GM19240 (cell line): Measurements from ENCODE around the gene CYP2A6.
A peak's percentile ranks its signal among the peaks of the same experiment; 100 is the strongest.

Experiments used
- DNase-seq: peaks from one replicate; pipeline ENCODE4 v3.0.0; 2011; ENCODE audit warnings: low spot score; ENCODE audit not compliant: insufficient read length

The CYP2A6 gene

DNA sequence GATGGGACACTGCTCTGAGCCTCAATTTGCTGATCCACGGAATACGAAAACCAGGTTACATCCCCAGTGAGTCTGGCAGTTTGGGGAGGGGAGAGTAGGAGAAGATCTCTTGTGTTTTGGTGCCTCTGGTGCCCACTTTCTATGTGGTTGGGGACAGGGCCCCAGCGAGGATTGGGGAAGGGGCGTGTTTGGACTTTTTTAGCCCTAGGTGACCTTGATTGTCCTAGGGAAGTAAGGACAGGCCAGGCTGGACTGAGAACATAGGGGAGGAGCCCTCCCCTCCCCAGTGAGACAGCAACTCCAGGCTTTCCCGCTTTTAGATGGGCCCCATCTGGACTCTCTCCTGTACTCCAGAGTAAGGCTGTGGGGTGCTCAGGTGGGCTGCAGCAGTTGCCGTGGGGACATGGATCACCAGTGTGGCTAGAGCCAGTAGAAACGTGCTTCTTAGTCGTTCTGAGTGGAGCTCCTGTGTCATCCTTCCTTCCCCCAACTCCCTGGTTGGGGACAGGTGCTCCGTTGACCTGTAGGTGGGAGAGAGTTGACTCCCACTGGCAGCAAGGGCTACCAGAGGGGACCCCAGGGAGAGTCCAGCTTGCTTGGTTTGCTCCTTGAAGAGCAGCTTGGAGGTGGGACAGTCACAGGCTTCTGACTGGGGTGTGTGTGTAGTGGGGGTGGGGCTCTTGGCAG is 46.9 kb downstream of the CYP2A6 start:
- no peak for DNase-seq

DNA sequence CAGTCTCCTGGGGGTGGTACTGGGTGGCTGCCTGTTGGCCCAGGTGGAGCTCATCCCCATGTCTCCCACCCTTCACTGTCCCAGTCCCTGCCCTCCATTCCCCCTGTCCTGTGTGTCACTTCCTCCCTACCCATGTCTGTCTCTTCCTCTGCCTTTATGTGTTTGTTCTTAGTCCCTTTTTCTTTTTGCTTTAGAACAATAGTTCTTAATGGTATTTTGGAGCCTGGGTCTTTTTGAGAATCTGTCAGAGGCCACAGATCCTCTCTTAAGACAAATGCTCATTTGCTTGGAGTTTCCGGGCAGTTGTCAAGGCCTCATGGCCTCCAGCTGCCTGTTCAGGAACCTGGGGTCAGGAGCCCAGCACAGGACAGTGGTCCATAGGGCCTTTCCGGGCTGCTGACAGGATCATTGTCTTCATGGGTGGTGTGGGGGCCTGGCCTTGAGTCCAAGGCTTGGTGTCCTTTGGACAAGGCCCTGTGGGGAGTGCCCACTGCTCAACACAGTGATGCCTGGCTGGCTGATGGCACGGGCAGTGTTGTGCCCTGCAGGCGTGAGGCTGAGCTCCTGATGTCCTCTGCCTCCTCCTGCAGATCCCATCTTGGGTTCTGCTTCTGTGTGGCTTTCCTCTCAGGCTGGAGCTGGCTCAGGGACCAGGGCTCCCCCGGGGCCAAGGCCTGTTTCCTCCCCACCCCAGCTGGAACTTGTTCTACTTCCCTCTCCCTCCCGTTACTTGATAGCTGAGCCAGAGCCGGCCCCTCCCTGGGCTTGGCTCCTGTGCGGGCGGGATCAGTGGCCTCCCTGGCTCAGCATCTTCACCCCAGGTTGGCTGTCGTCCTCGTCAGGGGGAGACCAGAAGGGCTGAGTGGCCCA is 47.7 kb downstream of the CYP2A6 start:
- no peak for DNase-seq

DNA sequence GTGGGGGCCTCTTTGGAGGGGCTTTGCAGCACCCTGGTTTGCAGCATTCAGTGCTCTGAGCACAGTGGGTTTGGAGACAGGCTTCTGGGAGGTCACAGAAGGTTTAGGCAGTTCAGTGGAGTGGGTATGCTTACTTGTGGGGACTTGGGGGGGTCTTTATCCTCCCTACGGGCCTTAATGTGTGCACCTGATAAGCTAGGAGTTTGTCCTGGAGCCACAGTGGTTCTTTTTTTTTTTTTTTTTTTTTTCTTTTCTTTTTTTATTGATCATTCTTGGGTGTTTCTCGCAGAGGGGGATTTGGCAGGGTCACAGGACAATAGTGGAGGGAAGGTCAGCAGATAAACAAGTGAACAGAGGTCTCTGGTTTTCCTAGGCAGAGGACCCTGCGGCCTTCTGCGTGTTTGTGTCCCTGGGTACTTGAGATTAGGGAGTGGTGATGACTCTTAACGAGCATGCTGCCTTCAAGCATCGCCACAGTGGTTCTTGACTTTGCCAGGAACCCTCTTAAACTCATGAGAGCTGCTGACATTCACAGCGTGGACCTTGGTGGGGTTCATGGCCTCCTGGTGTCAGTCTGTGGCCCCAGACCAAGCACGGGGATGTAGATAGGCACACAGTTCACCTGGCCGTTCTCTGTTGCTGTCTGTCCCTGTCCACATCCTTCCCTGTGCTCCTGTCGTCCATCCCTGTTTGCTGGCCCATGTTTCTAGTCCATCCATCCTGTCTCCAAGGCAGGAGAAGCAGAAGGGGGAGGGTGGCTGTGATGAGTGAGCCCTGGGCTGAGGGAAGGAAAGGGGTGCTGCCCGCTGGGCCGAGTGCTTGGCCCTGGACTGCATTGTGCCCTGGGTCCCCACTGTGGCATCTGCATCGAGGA is 48.6 kb downstream of the CYP2A6 start:
- DNase-seq = no peak

DNA sequence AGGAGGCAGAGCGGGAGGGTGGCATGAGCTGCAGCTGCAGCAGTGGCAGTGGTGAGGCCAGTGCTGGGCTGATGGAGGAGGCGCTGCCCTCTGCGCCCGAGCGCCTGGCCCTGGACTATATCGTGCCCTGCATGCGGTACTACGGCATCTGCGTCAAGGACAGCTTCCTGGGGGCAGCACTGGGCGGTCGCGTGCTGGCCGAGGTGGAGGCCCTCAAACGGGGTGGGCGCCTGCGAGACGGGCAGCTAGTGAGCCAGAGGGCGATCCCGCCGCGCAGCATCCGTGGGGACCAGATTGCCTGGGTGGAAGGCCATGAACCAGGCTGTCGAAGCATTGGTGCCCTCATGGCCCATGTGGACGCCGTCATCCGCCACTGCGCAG is 49.3 kb downstream of the CYP2A6 start:
- DNase-seq = no peak

- no peak for DNase-seq
Measured at GRCh38 chr19:40800339-40800996, 49.8 kb downstream of the CYP2A6 start.

DNA sequence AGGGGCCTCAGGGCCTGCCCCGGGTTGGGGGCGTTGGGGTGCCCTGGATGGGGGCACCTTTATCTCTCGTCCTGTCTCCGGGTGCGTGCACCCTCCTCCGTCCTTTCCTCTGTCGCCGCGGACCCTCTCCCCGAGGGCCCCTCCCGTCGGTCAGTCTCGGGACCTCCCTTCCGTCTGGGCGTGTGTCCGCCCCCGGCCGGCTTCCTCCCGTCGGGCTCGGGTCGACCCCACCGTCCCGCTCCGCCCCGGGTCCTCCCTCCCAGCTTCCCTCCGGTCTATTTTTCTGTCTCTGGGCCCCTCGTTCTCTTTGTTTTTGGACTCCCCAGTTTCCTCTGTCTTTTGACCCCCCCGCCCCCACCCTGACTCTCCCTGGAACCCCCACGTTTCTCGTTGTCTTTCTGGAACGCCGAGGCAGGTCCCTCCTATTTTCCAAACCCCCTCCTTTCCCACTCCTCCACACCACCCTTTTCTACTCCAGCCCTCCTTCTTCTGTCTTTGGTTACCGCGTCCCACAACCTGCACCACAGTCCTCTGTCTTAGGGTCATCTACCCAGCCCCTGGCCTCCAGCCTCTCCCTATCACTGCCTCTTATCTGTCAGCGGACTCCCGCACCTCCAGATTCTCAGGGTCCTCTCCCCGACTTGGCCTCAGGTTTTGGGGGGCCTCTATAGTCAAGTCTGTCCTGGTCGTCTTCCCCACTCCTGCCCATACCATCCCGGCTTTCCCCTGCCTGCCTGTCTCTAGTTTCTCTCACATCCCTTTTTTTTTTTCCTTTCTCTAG is 50.5 kb downstream of the CYP2A6 start:
- DNase-seq = no peak

DNA sequence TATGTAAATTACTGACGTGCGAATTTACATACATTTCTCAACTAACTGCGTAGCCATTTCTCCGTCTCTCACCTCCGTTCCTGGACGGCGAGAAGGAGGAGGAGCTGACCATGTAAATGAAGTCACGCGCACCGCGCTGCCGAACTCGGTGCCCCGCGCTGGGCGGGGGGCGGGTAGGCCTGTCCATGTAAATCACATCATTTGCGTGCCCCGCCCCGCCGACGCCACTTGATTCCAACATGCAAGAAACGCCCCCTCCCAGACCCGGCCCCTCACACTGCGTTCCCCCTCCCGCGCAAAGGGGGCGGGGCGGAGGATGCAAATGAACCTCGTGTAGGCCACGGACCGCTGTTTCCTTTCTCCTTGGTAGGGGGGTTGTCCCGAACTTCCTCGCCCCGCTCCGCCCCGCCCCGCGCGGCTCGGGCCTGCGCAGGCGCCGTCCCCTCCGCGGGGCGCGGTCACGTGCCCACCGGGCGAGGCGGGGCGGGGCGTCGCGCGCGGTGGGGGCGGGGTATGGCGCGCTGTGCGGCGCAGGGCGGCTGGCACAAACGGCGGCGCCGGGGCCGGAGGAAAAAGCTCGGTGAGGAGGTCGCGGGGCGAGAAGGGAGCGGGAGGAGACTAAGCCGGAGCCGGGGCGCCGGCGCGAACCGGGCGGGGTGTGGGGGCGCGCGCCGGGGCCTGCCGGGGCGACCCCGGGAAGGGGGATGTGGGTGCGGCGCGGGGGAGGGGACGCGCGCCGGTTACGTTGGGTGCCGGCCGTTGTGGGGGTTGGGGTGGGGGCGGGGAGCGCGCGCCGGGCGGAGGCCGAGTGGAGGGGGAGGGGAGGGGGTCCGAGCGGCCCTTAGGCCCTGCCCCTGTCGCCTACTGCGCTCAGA is 51.3 kb downstream of the CYP2A6 start, which contains the start of gene EGLN2:
Gene EGLN2 (plus strand): TSS at position 509 of the 875 bp plus-strand sequence. CDS start 1,382 bp downstream, outside the sequence.
- peak; percentile 83 for DNase-seq

- peak; percentile 85 for DNase-seq
Measured at GRCh38 chr19:40797963-40798682, 52.1 kb downstream of the CYP2A6 start.

DNA sequence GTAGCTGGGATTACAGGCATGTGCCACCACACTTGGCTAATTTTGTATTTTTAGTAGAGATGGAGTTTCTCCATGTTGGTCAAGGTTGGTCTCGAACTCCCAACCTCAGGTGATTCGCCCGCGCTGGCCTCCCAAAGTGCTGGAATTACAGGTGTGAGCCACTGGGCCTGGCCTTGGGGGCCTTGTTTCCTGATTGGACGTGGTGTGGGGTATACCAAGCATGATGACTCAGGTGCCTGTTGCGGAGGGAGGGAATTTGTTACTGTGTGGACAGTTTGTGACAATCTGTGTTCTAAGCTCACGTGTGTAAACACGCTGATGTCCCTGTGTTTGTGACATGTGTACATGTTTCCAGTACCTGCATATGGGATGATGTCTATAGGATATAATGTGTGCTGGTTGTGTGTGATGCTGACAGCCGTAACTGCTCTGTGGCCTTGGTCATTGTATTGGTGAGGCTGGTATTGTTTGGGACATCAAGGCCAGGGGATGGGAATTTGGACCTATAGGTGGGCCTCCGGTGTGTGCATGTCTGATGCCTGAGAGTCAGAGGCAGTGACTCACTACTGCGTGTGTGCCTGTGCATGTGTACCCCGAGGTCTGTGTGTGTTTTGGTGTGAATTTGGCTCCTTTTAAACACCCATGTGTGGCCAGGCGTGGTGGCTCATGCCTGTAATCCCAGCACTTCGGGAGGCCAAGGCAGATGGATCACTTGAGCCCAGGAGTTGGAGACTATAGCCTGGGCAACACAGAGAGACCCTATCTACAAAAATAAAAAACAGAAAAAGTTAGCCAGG is 52.9 kb downstream of the CYP2A6 start:
- no peak for DNase-seq
